GM04504 (cell line): ENCODE results near the gene CANX.

Source experiments
- DNase-seq: peaks from one replicate; pipeline ENCODE4 v3.0.0-alpha.2; 2012; ENCODE audit warnings: low read depth

CANX gene

GRCh38 chr5:179774442-179774841 lies 75.7 kb downstream of the CANX start:
- no peak for DNase-seq

- no peak for DNase-seq
These were observed 77.7 kb downstream of the CANX start for GRCh38 chr5:179776411-179776938.

DNA sequence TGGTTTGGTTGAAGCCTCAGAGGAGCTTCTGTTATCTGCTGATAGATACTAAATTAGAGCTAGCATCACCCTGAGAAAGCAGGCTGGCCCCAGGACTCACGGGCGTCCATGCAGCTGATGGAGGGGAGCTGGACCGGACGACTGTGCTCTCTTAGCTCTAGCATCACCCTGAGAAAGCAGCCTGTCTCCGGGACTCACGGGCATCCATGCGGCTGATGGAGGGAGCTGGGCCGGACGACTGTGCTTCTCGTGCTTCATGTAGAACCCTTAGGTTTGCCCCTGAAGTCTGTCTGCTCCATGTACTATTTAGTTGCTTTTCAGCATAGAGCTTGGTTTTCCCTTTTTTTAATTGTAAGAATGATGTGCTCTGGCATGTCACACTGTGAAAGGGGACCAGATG lies 78.7 kb downstream of the CANX start:
- DNase-seq = no peak

- DNase-seq = no peak
These were observed 79.1 kb downstream of the CANX start for GRCh38 chr5:179777909-179778308.

GRCh38 chr5:179778591-179778990 lies 79.8 kb downstream of the CANX start:
- DNase-seq = no peak

GRCh38 chr5:179779826-179780225 lies 81.1 kb downstream of the CANX start:
- no peak for DNase-seq

- no peak for DNase-seq
These were observed 81.6 kb downstream of the CANX start for GRCh38 chr5:179780362-179780761.
